Measurements from ENCODE around the gene MMRN1. TPM values are rescaled to one million over a fixed set of nuclear protein-coding genes. Genes with fewer than 3 reads are reported as not detected.

MMRN1 gene
- polyA plus RNA-seq, 1 donor (not counting 4 experiments of a cell fraction or from before 2014, with no cell fraction given): not detected

GRCh38 chr4:89998469-89999011 lies 103.9 kb downstream of the MMRN1 start:
- no peak overlapping the region for H3K4me2 ChIP-seq (ENCODE audit: control insufficient read depth, extremely low read depth, insufficient read depth, low read depth, low read length)
- no peaks in the 10 kb centered on the region for H3K27me3 ChIP-seq (ENCODE audit: control insufficient read depth, extremely low read depth, insufficient read depth, low read length)
- no peaks in the 10 kb centered on the region for H3K9me3 ChIP-seq (ENCODE audit: control insufficient read depth, low read depth, low read length)
- no peaks in the 10 kb centered on the region for H3K9me1 ChIP-seq (ENCODE audit: control insufficient read depth, extremely low read depth, insufficient read depth, low read length)
- TF ChIP-seq CTCF (optimal IDR thresholded peaks at IDR 0.05 in 1 of 3, IDR thresholded peaks at IDR 0.05 in 1 of 3, conservative IDR thresholded peaks at IDR 0.05 in 1 of 3; ENCODE audit: extremely low read depth in 1 of 3, insufficient read depth in 2 of 3, low read length in 3 of 3): no peak
- TF ChIP-seq EZH2 (IDR thresholded peaks at IDR 0.05; ENCODE audit: low read length): no peak
- H3K4me1 ChIP-seq (ENCODE audit: control insufficient read depth, extremely low read depth, insufficient read depth, low read length): no peaks in the 10 kb centered on the region
- FAIRE-seq: no peak
- H3K36me3 ChIP-seq (ENCODE audit: control insufficient read depth in 2 of 2, extremely low read depth in 1 of 2, insufficient read depth in 2 of 2, low read length in 2 of 2): no peaks in the 10 kb centered on the region
- H2AFZ ChIP-seq (ENCODE audit: control insufficient read depth, low read length): no peak overlapping the region
- no peak overlapping the region for H3K4me3 ChIP-seq (ENCODE audit: control insufficient read depth in 2 of 3, extremely low read depth in 1 of 3, insufficient read depth in 2 of 3, low read depth in 1 of 3, low read length in 3 of 3)
- DNase-seq (ENCODE audit: low read depth, low spot score): no peak
- H3K27ac ChIP-seq (ENCODE audit: control insufficient read depth, insufficient read depth, low read length): no peak overlapping the region
- dilution Hi-C loops (cut with MboI; ENCODE audit: extremely low pct_ligation_motif_present, low sequenced_read_pairs): no loop called here
- H4K20me1 ChIP-seq (ENCODE audit: control insufficient read depth, extremely low read depth, insufficient read depth, low read length): no peaks in the 10 kb centered on the region
- H3K9ac ChIP-seq (ENCODE audit: control insufficient read depth, extremely low read depth, insufficient read depth, low read length): no peak overlapping the region
- H3K79me2 ChIP-seq (ENCODE audit: control insufficient read depth, insufficient read depth, low read length): no peaks in the 10 kb centered on the region

DNA sequence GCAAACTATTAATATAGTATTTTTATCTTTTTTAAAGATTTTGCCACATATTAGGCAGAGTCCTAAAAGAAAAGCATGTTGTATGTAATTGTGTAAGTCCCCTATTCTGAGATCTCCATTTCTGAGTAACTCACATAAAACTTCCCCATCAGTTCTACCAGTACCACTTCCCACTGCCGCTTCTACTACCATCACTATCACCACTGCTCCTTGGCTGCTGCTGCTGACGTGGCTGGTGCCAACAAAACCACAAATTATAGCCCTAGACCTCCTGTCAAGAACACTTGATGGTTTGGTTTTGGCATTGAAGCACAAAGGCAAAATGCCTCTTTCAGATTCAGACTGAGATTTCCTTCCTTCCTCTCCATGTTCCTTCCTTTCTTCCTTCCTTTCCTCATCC lies 106.4 kb downstream of the MMRN1 start:
- Histone ChIP-seq H2AFZ (ENCODE audit: control insufficient read depth, low read length) (no peak overlapping the region), H3K4me1 (ENCODE audit: control insufficient read depth, extremely low read depth, insufficient read depth, low read length) (no peaks in the 10 kb centered on the region), H4K20me1 (ENCODE audit: control insufficient read depth, extremely low read depth, insufficient read depth, low read length) (no peaks in the 10 kb centered on the region), H3K27me3 (ENCODE audit: control insufficient read depth, extremely low read depth, insufficient read depth, low read length) (no peaks in the 10 kb centered on the region), H3K9ac (ENCODE audit: control insufficient read depth, extremely low read depth, insufficient read depth, low read length) (no peak overlapping the region), H3K36me3 (ENCODE audit: control insufficient read depth in 2 of 2, extremely low read depth in 1 of 2, insufficient read depth in 2 of 2, low read length in 2 of 2) (no peaks in the 10 kb centered on the region), H3K4me2 (ENCODE audit: control insufficient read depth, extremely low read depth, insufficient read depth, low read depth, low read length) (no peak overlapping the region), H3K27ac (ENCODE audit: control insufficient read depth, insufficient read depth, low read length) (no peak overlapping the region), H3K79me2 (ENCODE audit: control insufficient read depth, insufficient read depth, low read length) (no peaks in the 10 kb centered on the region), H3K9me3 (ENCODE audit: control insufficient read depth, low read depth, low read length) (no peaks in the 10 kb centered on the region), H3K9me1 (ENCODE audit: control insufficient read depth, extremely low read depth, insufficient read depth, low read length) (no peaks in the 10 kb centered on the region), H3K4me3 (ENCODE audit: control insufficient read depth in 2 of 3, extremely low read depth in 1 of 3, insufficient read depth in 2 of 3, low read depth in 1 of 3, low read length in 3 of 3) (no peak overlapping the region)
- TF ChIP-seq EZH2 (IDR thresholded peaks at IDR 0.05; ENCODE audit: low read length) (no peak), CTCF (optimal IDR thresholded peaks at IDR 0.05 in 1 of 3, IDR thresholded peaks at IDR 0.05 in 1 of 3, conservative IDR thresholded peaks at IDR 0.05 in 1 of 3; ENCODE audit: extremely low read depth in 1 of 3, insufficient read depth in 2 of 3, low read length in 3 of 3) (no peak)
- dilution Hi-C loops (cut with MboI; ENCODE audit: extremely low pct_ligation_motif_present, low sequenced_read_pairs): no loop called here
- FAIRE-seq: no peak
- no peak for DNase-seq (ENCODE audit: low read depth, low spot score)
